Activated CD8-positive, alpha-beta memory T cell treated with anti-CD3 and anti-CD28 coated beads for 1 hour (primary cell): Measurements from ENCODE around the gene TCHHL1.
"Not testable (repeated sequence)": the region's sequence is repeated elsewhere in the genome, so short reads cannot be mapped to it uniquely, and the experiment has no call there.

Experiments used
- DNase-seq, 2 donors: peaks; one replicate each; pipeline ENCODE4 v3.0.0-alpha.2; 2020; ENCODE audit warnings: low read depth in 1 of 2; ENCODE audit errors: extremely low read depth in 1 of 2

The TCHHL1 gene

DNA sequence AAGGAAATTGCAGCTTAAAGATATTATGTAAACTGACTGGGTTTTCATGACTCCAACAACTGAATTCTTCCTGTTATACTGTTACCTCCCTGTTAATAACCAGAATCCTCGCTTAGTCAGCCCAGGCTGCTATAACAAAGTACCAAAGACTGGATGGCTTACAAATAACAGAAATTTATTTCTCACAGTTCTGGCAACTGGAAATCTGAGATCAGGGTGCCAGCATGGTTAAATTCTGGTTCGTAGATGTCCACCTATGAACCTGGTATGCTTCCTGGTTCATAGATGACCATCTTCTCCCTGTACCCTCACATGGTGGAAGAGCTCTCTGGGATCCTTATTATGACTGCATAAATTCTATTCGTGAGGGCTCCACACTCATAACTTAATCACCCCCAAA is 8.1 kb upstream of the TCHHL1 start:
- no peak for DNase-seq

GRCh38 chr1:152086760-152087159 is 2.1 kb downstream of the TCHHL1 start:
- DNase-seq = no peak

DNA sequence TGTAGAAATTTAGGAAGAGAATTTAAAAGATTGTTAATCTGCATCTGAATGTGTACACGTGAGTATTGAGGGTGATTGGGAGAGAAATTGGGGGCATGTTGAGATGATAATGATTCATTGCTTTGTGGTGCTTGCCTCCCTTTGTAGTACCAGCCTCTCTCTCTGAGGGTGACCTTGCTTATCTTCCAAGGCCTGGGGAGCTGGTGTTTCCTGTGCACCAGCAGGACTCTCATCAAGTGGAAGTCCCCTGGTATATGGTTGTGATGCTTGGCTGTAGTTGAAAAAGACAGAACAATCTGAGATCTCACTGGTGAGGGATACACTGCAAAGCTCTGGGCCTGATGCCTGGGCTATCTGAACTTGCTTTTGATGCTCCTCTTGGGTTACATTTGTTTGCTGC is 4.0 kb downstream of the TCHHL1 start:
- DNase-seq = no peak

- not testable (repeated sequence) for DNase-seq
These were observed 7.8 kb downstream of the TCHHL1 start for GRCh38 chr1:152081026-152081425.

DNA sequence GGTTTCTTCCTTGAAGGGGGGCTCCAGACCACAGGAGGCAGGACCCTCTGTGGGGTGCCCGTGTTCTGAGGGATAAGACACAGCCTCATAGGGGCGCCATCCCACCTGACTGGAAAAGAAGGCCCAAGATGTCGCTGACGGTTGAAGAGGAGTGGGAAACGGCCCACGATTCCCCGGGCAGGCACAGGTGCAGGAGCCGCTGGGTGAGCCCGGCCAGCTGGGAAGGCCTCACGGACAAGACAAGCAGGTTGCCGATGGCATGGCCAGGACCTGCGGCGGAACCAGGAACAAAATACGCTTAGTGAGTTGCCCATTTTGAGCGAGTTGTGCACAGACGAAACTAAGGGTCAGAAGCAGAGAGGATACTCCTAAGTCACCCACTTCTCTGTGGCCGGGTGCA is 8.4 kb downstream of the TCHHL1 start:
- not testable (repeated sequence) for DNase-seq

- no peak for DNase-seq
These were observed 9.9 kb downstream of the TCHHL1 start for GRCh38 chr1:152078831-152079441.

- no peak for DNase-seq
These were observed 16.6 kb downstream of the TCHHL1 start for GRCh38 chr1:152072311-152072710.

GRCh38 chr1:152071123-152071522 is 17.7 kb downstream of the TCHHL1 start:
- DNase-seq = no peak

DNA sequence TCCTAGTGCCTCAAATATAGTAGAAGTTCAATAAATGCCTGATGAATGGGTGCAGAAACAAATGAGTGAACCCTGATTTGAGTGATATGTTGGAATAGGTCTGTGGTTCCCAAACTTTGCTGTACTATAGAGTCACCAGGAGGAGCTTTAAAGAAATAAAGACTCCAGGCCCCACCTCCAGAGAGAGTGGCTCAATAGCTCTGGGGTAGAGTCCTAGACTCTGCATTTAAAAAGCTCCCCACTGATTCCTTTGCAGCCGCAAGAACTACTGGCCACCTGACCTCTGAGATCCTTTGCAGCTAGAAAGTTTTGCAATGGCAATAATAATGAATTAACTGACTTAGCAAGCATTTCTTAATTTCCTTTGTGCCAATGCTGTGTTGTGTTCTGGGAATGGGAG is 20.9 kb downstream of the TCHHL1 start:
- no peak for DNase-seq

GRCh38 chr1:152067150-152067549 is 21.7 kb downstream of the TCHHL1 start:
- no peak for DNase-seq

- no peak for DNase-seq
These were observed 26.9 kb downstream of the TCHHL1 start for GRCh38 chr1:152061952-152062351.

DNA sequence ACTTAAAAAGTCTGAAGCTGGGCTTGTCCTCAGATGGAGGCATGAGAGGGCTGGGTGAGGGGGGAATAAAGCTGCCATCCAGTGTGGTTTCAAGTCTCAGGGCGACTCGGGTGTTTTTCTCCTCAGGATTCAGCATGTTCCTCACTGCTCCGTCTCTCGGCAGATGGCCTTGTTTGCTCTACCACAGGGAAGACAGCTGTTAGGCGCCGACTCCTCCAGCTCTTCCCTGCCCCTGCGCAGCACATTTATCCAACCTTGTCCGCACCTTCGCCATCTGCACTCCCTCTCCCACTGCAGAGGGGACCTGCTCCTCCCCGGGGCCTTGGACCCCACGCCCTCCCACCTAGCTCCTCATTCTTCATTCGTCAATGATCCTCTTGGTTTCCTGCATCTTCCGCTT is 35.5 kb downstream of the TCHHL1 start:
- DNase-seq = no peak

- peak; percentile 57 to 81 for DNase-seq
These were observed 36.3 kb downstream of the TCHHL1 start for GRCh38 chr1:152052606-152053005.

DNA sequence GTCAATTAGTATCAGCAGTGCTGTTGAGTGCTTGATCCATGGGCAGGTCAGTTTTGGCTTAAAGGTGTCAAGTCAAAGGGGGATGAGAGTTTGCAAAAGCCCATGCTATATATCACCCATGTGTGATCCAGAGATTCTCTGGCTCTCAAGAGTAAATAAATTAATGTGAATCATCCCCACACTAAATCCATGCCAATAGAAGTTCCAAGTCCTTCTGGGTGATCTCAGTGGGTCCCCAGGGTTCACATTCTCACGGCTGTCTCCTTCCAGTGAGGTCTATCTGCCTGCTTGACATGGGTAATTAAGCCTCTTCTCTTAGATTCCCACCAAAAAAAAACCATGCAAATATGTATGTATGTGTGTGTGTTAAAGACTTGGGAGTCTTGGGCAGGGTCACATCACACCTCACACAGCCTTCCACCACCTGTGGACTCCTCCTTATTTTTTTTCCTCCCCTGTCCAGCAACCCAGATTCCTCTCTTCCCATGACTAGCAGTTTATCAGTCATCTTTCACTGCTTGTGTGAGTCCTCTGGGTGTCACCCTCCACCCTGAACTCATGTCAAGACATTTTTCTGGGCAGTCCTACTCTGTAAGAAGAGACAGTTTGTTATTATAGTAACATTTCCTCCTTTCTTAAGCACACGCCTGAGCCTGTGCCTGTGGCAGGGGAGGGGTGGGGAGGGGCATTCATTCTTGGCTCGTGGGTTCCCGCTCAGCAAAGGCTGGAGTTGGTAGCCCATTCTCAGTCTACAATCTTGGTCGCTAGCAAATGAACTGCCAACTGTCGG is 37.8 kb downstream of the TCHHL1 start:
- DNase-seq = no peak

GRCh38 chr1:152049291-152050083 is 39.4 kb downstream of the TCHHL1 start:
- no peak for DNase-seq

DNA sequence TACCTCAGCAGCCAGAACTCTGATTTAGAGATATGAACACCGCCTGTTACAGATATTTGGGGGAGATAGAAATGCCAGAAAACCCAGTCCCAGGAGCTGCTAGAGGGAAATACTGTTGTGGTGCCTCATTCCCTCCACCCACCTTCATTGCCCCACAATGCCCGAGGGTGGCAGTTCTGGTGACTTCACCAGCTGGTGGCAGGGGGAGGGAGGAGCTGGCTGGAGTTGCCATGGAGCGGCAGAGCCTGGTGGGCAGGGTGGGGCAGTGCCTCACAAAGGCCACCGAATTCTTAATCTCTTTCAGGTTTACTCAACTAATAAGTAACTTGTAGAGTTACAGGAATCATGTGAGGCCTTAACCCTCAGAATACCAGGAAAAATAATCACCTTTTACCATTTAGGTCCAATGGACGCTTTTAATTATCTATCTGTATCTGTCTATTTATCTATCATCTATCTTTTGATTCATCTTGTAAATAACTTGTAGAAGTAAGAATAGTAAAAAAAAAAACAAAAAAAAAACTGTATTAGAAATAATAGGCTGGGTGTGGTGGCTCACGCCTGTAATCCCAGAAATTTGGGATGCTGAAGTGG is 40.4 kb downstream of the TCHHL1 start:
- peak; percentile 42 to 44 for DNase-seq

DNA sequence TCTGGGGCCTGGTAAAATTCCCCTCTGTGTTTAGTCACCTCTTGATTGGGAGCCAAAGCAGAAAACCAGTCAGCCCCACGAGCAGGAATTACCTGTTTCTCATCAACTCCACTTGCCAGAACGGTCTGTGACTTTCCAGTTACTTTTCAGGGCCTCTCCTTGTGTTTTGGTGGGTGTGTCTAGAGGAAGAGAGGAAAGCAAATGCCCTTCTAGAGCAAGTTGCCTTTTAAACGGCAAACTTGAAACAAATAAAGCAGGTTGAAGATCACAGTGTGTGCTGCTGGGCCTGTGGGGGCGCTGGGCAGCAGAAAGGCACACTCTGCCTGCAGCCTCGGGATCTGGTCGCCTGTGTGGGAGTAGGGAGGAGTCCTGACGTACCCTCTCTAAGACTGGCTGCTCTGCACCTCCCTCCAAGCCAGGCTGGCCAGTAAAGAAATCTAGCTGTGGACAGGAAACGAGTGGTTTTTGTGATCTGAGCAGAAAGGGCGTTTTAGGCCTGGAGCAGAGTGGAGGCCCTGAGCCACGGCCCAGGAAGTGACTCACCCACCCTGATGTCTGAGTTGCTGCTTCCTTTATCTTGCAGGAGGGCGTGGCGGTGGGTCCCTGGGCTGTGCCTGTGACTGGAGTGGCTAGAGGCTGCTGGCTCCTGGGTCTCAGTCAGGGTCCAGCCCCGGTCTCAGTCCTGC is 41.0 kb downstream of the TCHHL1 start:
- peak; percentile 68 to 71 for DNase-seq

GRCh38 chr1:152047413-152047729 is 41.5 kb downstream of the TCHHL1 start:
- DNase-seq = peak in 1 of 2 donors; percentile 4

GRCh38 chr1:152044386-152044785 is 44.5 kb downstream of the TCHHL1 start:
- DNase-seq = no peak

DNA sequence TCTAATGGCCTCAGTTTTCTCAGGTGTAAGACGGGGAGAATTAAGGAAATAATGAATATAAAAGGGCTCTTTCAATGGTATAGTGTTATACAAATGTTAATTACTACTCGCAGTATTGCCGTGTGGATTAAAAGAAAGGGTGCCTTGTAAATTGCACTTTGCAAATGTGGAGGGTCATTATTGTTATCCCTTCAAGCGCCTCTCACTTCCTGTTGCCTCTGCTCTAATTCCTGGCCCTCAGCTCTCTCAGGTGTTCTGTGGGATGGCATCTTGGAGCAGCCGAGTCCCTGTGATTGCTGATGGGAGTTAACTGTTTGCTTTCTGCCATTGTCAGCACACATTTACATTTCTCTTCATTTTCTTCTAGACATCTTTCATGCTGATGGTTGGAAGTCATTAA is 45.0 kb downstream of the TCHHL1 start:
- no peak for DNase-seq

DNA sequence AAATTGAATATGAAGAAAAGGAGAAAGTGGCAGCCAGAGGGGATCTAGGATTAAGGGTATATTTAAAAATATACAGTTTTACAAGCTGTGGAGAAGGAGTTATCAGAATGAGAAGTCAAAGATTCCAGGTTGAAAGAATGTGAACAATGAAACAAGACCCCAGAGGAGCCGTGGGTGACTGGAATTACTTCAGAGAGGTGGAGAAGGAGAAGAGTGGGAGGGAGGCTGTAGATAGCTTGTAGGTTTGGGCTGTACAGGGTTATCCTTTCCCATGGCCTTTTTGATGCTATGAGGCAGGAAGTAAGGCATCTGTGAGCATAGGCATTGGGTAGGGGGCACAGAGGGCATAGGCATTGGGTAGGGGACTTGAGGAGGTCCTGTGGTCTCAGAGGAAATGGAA is 46.8 kb downstream of the TCHHL1 start:
- DNase-seq = no peak
